Stimulated activated CD4-positive, alpha-beta T cell treated with anti-CD3 and anti-CD28 coated beads, Interleukin-12 subunit alpha, Interleukin-12 subunit beta, amount 100 ng/mL, for 48 hours (primary cell): ENCODE data around the gene RABL2B.

Source experiments
- DNase-seq, 3 donors: peaks; one replicate each; pipeline ENCODE4 v3.0.0-alpha.2; 2020; ENCODE audit warnings: low read depth in 2 of 3, low spot score in 1 of 3

RABL2B gene

GRCh38 chr22:50738649-50739227 lies 44.7 kb downstream of the RABL2B start:
- no peak for DNase-seq

GRCh38 chr22:50737728-50738648 lies 45.4 kb downstream of the RABL2B start, which contains the start of gene ACR:
TSS of gene ACR (plus strand) at chr22:50738204. CDS start at chr22:50738236, 32 bp downstream.
- no peak for DNase-seq

- DNase-seq, result no peak
These were observed 47.8 kb downstream of the RABL2B start for GRCh38 chr22:50735739-50736030.

- DNase-seq, result no peak
These were observed 48.3 kb downstream of the RABL2B start for GRCh38 chr22:50734986-50735738.

GRCh38 chr22:50734343-50734771 lies 49.1 kb downstream of the RABL2B start:
- DNase-seq, result no peak

GRCh38 chr22:50733521-50734342 lies 49.7 kb downstream of the RABL2B start:
- DNase-seq, result no peak

GRCh38 chr22:50732681-50733080 lies 50.8 kb downstream of the RABL2B start:
- no peak for DNase-seq

GRCh38 chr22:50731811-50732624 lies 51.4 kb downstream of the RABL2B start:
- peak; percentile 30 to 44 (median 32) for DNase-seq

GRCh38 chr22:50730941-50731661 lies 52.3 kb downstream of the RABL2B start:
- no peak for DNase-seq

- no peak for DNase-seq
These were observed 53.2 kb downstream of the RABL2B start for GRCh38 chr22:50730013-50730891.

GRCh38 chr22:50729391-50730012 lies 53.9 kb downstream of the RABL2B start:
- DNase-seq, result no peak

- no peak for DNase-seq
These were observed 54.9 kb downstream of the RABL2B start for GRCh38 chr22:50728523-50728931.

- DNase-seq, result no peak
These were observed 55.5 kb downstream of the RABL2B start for GRCh38 chr22:50727678-50728522.

- DNase-seq, result no peak
These were observed 56.6 kb downstream of the RABL2B start for GRCh38 chr22:50726643-50727340.

- DNase-seq, result no peak
These were observed 57.8 kb downstream of the RABL2B start for GRCh38 chr22:50725597-50725996.

- no peak for DNase-seq
These were observed 58.8 kb downstream of the RABL2B start for GRCh38 chr22:50724616-50725015.

GRCh38 chr22:50723991-50724390 lies 59.4 kb downstream of the RABL2B start:
- DNase-seq, result no peak
